H1 (cell line): ENCODE data around the gene PDGFB. TPM values are rescaled to one million over a fixed set of nuclear protein-coding genes. Genes with fewer than 3 reads are reported as not detected.
A peak's percentile ranks its signal among the peaks of the same experiment; 100 is the strongest.

Experiments used
- CTCF ChIA-PET: fragments of 300-600 bp; sonication (Branson Sonifier 250); formaldehyde crosslinking; loops from one replicate; lab custom pipeline; 2021; ENCODE audit not compliant: partially characterized antibody; lab: Charles Lee
- POLR2A ChIA-PET: fragments of 300-600 bp; sonication (Branson Sonifier 250); formaldehyde crosslinking; loops from one replicate; lab custom pipeline; 2021; ENCODE audit warnings: inconsistent platforms; ENCODE audit not compliant: partially characterized antibody; lab: Charles Lee
- DNase-seq, 2 experiments: peaks; one replicate each; pipeline versions ENCODE4 v3.0.0 to v3.0.0-alpha.2; 2010 to 2022; ENCODE audit warnings: low spot score in 2 of 2, low read depth in 1 of 2, mixed read lengths in 1 of 2
- FAIRE-seq: peaks from 2 replicates; lab custom pipeline; 2011; peaks lifted over from hg19 to GRCh38; lab: Jason Lieb, UNC
- H2AFZ ChIP-seq: 2 replicates; pipeline ENCODE4 v1.8.1; 2012; ENCODE audit warnings: low read length, inconsistent platforms
- H2AK5ac ChIP-seq: 2 replicates; pipeline ENCODE4 v1.6.1; 2013; ENCODE audit warnings: low read depth, low read length
- H2BK120ac ChIP-seq: replicated peaks from 2 replicates; pipeline ENCODE3; 2013; ENCODE audit warnings: low read depth, low read length, inconsistent platforms
- H2BK12ac ChIP-seq: 2 replicates; pipeline ENCODE4 v1.6.1; 2013; ENCODE audit warnings: low read depth, low read length
- H2BK15ac ChIP-seq: 2 replicates; pipeline ENCODE4 v1.6.1; 2013; ENCODE audit warnings: low read length
- H2BK20ac ChIP-seq: 2 replicates; pipeline ENCODE4 v1.6.1; 2013; ENCODE audit warnings: low read length
- H2BK5ac ChIP-seq: 2 replicates; pipeline ENCODE4 v1.6.1; 2013; ENCODE audit warnings: low read depth, low read length
- H3K14ac ChIP-seq: 2 replicates; pipeline ENCODE4 v1.6.1; 2013; ENCODE audit warnings: inconsistent platforms; ENCODE audit not compliant: insufficient read length
- H3K18ac ChIP-seq: 2 replicates; pipeline ENCODE4 v1.6.1; 2013; ENCODE audit warnings: low read length; ENCODE audit errors: extremely low read depth
- H3K23ac ChIP-seq: 2 replicates; pipeline ENCODE4 v1.6.1; 2013; ENCODE audit warnings: inconsistent platforms; ENCODE audit not compliant: insufficient read length
- H3K23me2 ChIP-seq: 2 replicates; pipeline ENCODE4 v1.6.1; 2013; ENCODE audit warnings: low read depth, low read length
- H3K27ac ChIP-seq: 2 replicates; pipeline ENCODE4 v1.6.1; 2011; ENCODE audit warnings: low read depth, low read length, inconsistent platforms
- H3K27me3 ChIP-seq, 4 experiments: replicated peaks in 1 of 4; 1 replicate in 1 of 4; 2 replicates in 3 of 4; pipeline versions ENCODE4 v1.6.1 to v1.8.1; 2011 to 2013; ENCODE audit warnings: low read length in 3 of 4, mild to moderate bottlenecking in 3 of 4, inconsistent platforms in 2 of 4, mixed read lengths in 2 of 4, moderate library complexity in 1 of 4; ENCODE audit not compliant: control insufficient read depth in 3 of 4, insufficient read depth in 3 of 4; ENCODE audit errors: extremely low read depth in 1 of 4
- H3K36me3 ChIP-seq, 4 experiments: 2 replicates each; pipeline versions ENCODE4 v1.6.1 to v1.8.1; 2011 to 2013; ENCODE audit warnings: mild to moderate bottlenecking in 4 of 4, low read length in 3 of 4, moderate library complexity in 2 of 4, control low read depth in 1 of 4, inconsistent platforms in 1 of 4; ENCODE audit not compliant: insufficient read depth in 4 of 4, control insufficient read depth in 2 of 4
- H3K4ac ChIP-seq: replicated peaks from 2 replicates; pipeline ENCODE3; 2013; ENCODE audit warnings: low read length, low read depth, mixed read lengths, inconsistent platforms; ENCODE audit not compliant: insufficient read length
- H3K4me1 ChIP-seq, 4 experiments: replicated peaks in 1 of 4; 1 replicate in 1 of 4; 2 replicates in 3 of 4; pipeline versions ENCODE4 v1.6.1 to v1.8.1; 2011 to 2013; ENCODE audit warnings: low read length in 3 of 4, inconsistent platforms in 2 of 4, mixed read lengths in 1 of 4; ENCODE audit not compliant: insufficient read depth in 4 of 4, control insufficient read depth in 3 of 4
- H3K4me2 ChIP-seq, 2 experiments: 2 replicates each; pipeline versions ENCODE4 v1.6.1 to v1.8.1; 2011 to 2013; ENCODE audit warnings: low read depth in 2 of 2, low read length in 2 of 2, control low read depth in 1 of 2, inconsistent platforms in 1 of 2, mild to moderate bottlenecking in 1 of 2; ENCODE audit not compliant: insufficient read depth in 1 of 2
- H3K4me3 ChIP-seq, 4 experiments: fragments of 200-600, 300-600 bp in 1 of 4; sonication (generic), shearing (Covaris generic), sonication (Bioruptor Twin) in 1 of 4; 2 replicates each; pipeline versions ENCODE4 v1.5.1 to v1.8.1; 2011 to 2016; ENCODE audit warnings: low read length in 4 of 4, low read depth in 3 of 4, control low read depth in 2 of 4, inconsistent platforms in 2 of 4, mild to moderate bottlenecking in 2 of 4, mixed read lengths in 1 of 4, moderate library complexity in 1 of 4; ENCODE audit not compliant: insufficient read depth in 2 of 4; ENCODE audit errors: extremely low read depth in 1 of 4
- H3K56ac ChIP-seq: replicated peaks from 2 replicates; pipeline ENCODE3; 2013; ENCODE audit warnings: low read depth, mild to moderate bottlenecking, mixed read lengths, low read length, inconsistent platforms; ENCODE audit not compliant: insufficient read length
- H3K79me1 ChIP-seq: 2 replicates; pipeline ENCODE4 v1.6.1; 2013; ENCODE audit warnings: low read depth, low read length, control low read depth
- H3K79me2 ChIP-seq, 2 experiments: 2 replicates each; pipeline versions ENCODE4 v1.6.1 to v1.8.1; 2012 to 2013; ENCODE audit warnings: low read length in 2 of 2, mild to moderate bottlenecking in 2 of 2, inconsistent platforms in 1 of 2; ENCODE audit not compliant: insufficient read depth in 2 of 2, control insufficient read depth in 1 of 2
- H3K9ac ChIP-seq, 4 experiments: replicated peaks in 1 of 4; 1 replicate in 1 of 4; 2 replicates in 3 of 4; pipeline versions ENCODE4 v1.6.1 to v1.8.1; 2011 to 2013; ENCODE audit warnings: low read depth in 3 of 4, low read length in 3 of 4, control low read depth in 2 of 4, mild to moderate bottlenecking in 2 of 4, moderate library complexity in 2 of 4, inconsistent platforms in 1 of 4; ENCODE audit errors: extremely low read depth in 1 of 4
- H3K9me3 ChIP-seq, 2 experiments: 2 replicates each; pipeline versions ENCODE4 v1.6.1 to v1.8.1; 2012 to 2013; ENCODE audit warnings: mild to moderate bottlenecking in 2 of 2, moderate library complexity in 2 of 2, control low read depth in 1 of 2, inconsistent platforms in 1 of 2, low read depth in 1 of 2, low read length in 1 of 2, mixed read lengths in 1 of 2; ENCODE audit not compliant: insufficient read depth in 2 of 2
- H4K20me1 ChIP-seq, 2 experiments: replicated peaks in 1 of 2; 2 replicates each; pipeline versions ENCODE3 to v1.8.1; 2011 to 2013; ENCODE audit warnings: inconsistent platforms in 2 of 2, low read length in 2 of 2, mild to moderate bottlenecking in 1 of 2; ENCODE audit not compliant: insufficient read depth in 2 of 2, control insufficient read depth in 1 of 2
- H4K5ac ChIP-seq: 2 replicates; pipeline ENCODE4 v1.6.1; 2013; ENCODE audit warnings: low read length, low read depth, mixed read lengths, inconsistent platforms; ENCODE audit not compliant: insufficient read length
- H4K8ac ChIP-seq: 2 replicates; pipeline ENCODE4 v1.8.0; 2013; ENCODE audit warnings: mild to moderate bottlenecking, moderate library complexity, low read length, inconsistent platforms; ENCODE audit not compliant: insufficient read depth; ENCODE audit errors: extremely low read depth
- H4K91ac ChIP-seq: replicated peaks from 2 replicates; pipeline ENCODE3; 2013; ENCODE audit warnings: low read length, mixed read lengths, inconsistent platforms; ENCODE audit not compliant: insufficient read length
- SIN3A ChIP-seq, 2 experiments: IDR thresholded peaks in 1 of 2; conservative IDR thresholded peaks in 1 of 2; 2 replicates each; pipeline ENCODE4 v1.6.1; 2011 to 2012; ENCODE audit warnings: low read length in 2 of 2, improper control_type of control experiment in 1 of 2, low read depth in 1 of 2, mild to moderate bottlenecking in 1 of 2
- ZNF274 ChIP-seq: IDR thresholded peaks from 2 replicates; pipeline ENCODE4 v1.7.0; 2012; ENCODE audit warnings: low read length, borderline replicate concordance; ENCODE audit errors: extremely low read depth
- WGBS, 2 experiments: shearing (Covaris generic) in 1 of 2; methylation state at CpG; one replicate each; pipeline versions ENCODE4 v1.1.6 to v1.1.7; 2013 to 2015; ENCODE audit warnings: low lambda C conversion rate in 2 of 2, mixed read lengths in 2 of 2, inconsistent platforms in 1 of 2, low coverage in 1 of 2, missing lambda C conversion rate in 1 of 2; ENCODE audit not compliant: insufficient replicate concordance in 2 of 2, insufficient coverage in 1 of 2, insufficient read length in 1 of 2; ENCODE audit errors: extremely low coverage in 1 of 2, missing lambda C conversion rate in 1 of 2; 5-methylcytosine and 5-hydroxymethylcytosine counted together
- polyA plus RNA-seq, 7 experiments: library from polyadenylated mRNA; depleted of rRNA in 3 of 7; stranded (reverse) in 5 of 7; unstranded in 2 of 7; fragments of >200 nt in 5 of 7; fragments of 200-250 nt in 2 of 7; gene quantifications; 1 replicate in 5 of 7; 2 replicates in 1 of 7; 4 replicates in 1 of 7; pipeline versions ENCODE4 v1.2.1 to v1.2.3, GENCODE V29; 2011 to 2013; ENCODE audit warnings: missing spikeins in 2 of 7, mixed read lengths in 2 of 7
- total RNA-seq: library from RNA; stranded (reverse); fragmentation: NEBNext Ultra II Directional; extraction: Animal tissue kit (Norgen Biotek cat#: 25700); gene quantifications from 2 replicates; pipeline ENCODE4 v1.2.1, GENCODE V29; 2021
- TF ChIP-seq, protein P1 (sequence below), 3 experiments: IDR thresholded peaks; 1 replicate in 2 of 3; 2 replicates in 1 of 3; pipeline versions ENCODE4 v1.5.1 to v1.6.1; 2011; ENCODE audit warnings: low read length in 3 of 3, mild to moderate bottlenecking in 3 of 3, inconsistent platforms in 2 of 3, low read depth in 1 of 3, moderate library complexity in 1 of 3; ENCODE audit not compliant: insufficient read depth in 1 of 3; ENCODE audit errors: control extremely low read depth in 1 of 3

Gene PDGFB
- total and polyA plus RNA-seq, 2 of the 8 experiments (the other 6 are each of a cell fraction or from before 2014, with no cell fraction given) = 3.9 to 8.5 TPM

DNA sequence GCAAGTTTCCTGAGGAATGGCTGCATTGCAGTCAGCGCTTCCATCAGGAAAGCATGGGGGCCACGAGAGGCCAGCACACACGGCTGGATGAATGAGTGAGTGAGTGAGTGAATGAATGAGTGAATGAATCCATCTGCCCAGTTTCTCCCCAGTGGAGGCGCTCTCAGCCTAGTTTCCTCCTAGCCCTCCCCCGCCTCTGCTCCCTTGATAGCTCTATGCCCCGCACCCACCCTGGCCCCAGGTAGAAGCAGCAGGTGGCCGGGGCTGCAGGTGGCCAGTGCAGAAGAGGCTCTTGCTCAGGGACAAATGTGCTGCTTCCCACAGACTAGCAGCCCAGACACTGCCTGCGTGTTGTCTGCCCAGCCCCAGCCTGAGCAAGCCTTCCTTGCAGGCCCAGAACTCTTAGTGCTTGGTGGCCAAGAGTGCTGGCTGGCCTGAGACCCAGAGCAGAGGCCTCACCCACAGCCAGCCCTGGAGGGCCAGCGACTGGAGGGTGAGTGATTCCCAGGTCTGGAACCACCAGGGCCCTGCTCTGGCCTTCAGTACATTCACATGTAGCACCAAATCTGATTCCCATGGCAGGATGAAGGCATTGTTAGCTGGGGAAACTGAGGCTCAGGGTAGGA, 31.1 kb upstream of the PDGFB start:
- Histone ChIP-seq H2BK5ac (no peak overlapping the region), H3K27ac (no peak overlapping the region), H4K5ac (no peak overlapping the region), H3K4me3 (no peak overlapping the region), H3K36me3 (no peaks in the 10 kb centered on the region), H3K18ac (peak overlapping the region; percentile 78), H2AFZ (no peak overlapping the region), H3K23me2 (no peaks in the 10 kb centered on the region), H3K4me1 (peaks cover 0 to 10% (median 7%) of the 10 kb centered on the region in 4 experiments; a peak in 6 of 7 replicates), H3K23ac (no peak overlapping the region), H3K27me3 (no peaks in the 10 kb centered on the region), H3K9me3 (peaks cover 5 to 7% of the 10 kb centered on the region in 2 experiments; a peak in 2 of 4 replicates), H3K4ac (no peak overlapping the region), H3K79me2 (no peaks in the 10 kb centered on the region), H4K20me1 (no peaks in the 10 kb centered on the region), H4K91ac (peak overlapping the region; percentile 69), H3K79me1 (no peaks in the 10 kb centered on the region), H2BK15ac (0 out of 2 replicates have a peak overlapping the region, but pooled peaks have one; percentile 61), H2BK120ac (no peak overlapping the region), H3K4me2 (no peak overlapping the region), H4K8ac (peak overlapping the region; percentile 74; the same call in 1 of the 2 replicates), H2AK5ac (0 out of 2 replicates have a peak overlapping the region, but pooled peaks have one; percentile 2), H2BK20ac (no peak overlapping the region), H2BK12ac (0 out of 2 replicates have a peak overlapping the region, but pooled peaks have one; percentile 60), H3K56ac (no peak overlapping the region), H3K9ac (no peak overlapping the region), H3K14ac (no peak overlapping the region)
- no peak for FAIRE-seq
- no peak for TF ChIP-seq SIN3A (conservative IDR thresholded peaks at IDR 0.05 in 1 of 2, IDR thresholded peaks at IDR 0.05 in 1 of 2; ENCODE audit: low read depth in 1 of 2, low read length in 2 of 2)
- TF ChIP-seq, protein P1, sequence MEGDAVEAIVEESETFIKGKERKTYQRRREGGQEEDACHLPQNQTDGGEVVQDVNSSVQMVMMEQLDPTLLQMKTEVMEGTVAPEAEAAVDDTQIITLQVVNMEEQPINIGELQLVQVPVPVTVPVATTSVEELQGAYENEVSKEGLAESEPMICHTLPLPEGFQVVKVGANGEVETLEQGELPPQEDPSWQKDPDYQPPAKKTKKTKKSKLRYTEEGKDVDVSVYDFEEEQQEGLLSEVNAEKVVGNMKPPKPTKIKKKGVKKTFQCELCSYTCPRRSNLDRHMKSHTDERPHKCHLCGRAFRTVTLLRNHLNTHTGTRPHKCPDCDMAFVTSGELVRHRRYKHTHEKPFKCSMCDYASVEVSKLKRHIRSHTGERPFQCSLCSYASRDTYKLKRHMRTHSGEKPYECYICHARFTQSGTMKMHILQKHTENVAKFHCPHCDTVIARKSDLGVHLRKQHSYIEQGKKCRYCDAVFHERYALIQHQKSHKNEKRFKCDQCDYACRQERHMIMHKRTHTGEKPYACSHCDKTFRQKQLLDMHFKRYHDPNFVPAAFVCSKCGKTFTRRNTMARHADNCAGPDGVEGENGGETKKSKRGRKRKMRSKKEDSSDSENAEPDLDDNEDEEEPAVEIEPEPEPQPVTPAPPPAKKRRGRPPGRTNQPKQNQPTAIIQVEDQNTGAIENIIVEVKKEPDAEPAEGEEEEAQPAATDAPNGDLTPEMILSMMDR (IDR thresholded peaks at IDR 0.05; ENCODE audit: control extremely low read depth in 1 of 3, insufficient read depth in 1 of 3, low read depth in 1 of 3, low read length in 3 of 3) = peak in 1 of 3 experiments; percentile 12; a peak in 1 of 4 replicates
- no peak for TF ChIP-seq ZNF274
- ChIA-PET CTCF (interaction anchor here (1.9 kb wide), 1 partner anchor 31 kb away, joined by 5 read pairs; no protein-coding TSS in a partner anchor), POLR2A (interaction anchor here (1.6 to 37.3 kb wide), 2 partner anchors 39 to 41 kb away, joined by 7 to 692 read pairs; partner anchors contain the start of gene RPL3)
- no peak for DNase-seq
- WGBS, 2 experiments = 86% methylated on average over 9 of the region's 9 CpGs; no CpG with 5 or more reads in 1 of the 2 experiments
